Prostate gland (tissue), 2 donors: ENCODE data around the gene CXCR2.

Experiments
- CTCF ChIP-seq, 4 experiments: fragments of 200-600 bp in 2 of 4; fragments of 450-650 bp in 2 of 4; sonication (generic) in 2 of 4; IDR thresholded peaks; 1 replicate in 3 of 4; 2 replicates in 1 of 4; pipeline ENCODE4 v1.5.1; 2016 to 2019; ENCODE audit warnings: antibody characterized with exemption in 4 of 4, mild to moderate bottlenecking in 2 of 4, moderate library complexity in 2 of 4
- POLR2A ChIP-seq: fragments of 450-650 bp; IDR thresholded peaks from one replicate; pipeline ENCODE4 v1.6.1; 2016; ENCODE audit warnings: antibody characterized with exemption, mild to moderate bottlenecking
- POLR2AphosphoS5 ChIP-seq: sonication (generic); formaldehyde crosslinking; IDR thresholded peaks from one replicate; pipeline ENCODE4 v1.6.1; 2017; ENCODE audit warnings: antibody characterized with exemption

DNA sequence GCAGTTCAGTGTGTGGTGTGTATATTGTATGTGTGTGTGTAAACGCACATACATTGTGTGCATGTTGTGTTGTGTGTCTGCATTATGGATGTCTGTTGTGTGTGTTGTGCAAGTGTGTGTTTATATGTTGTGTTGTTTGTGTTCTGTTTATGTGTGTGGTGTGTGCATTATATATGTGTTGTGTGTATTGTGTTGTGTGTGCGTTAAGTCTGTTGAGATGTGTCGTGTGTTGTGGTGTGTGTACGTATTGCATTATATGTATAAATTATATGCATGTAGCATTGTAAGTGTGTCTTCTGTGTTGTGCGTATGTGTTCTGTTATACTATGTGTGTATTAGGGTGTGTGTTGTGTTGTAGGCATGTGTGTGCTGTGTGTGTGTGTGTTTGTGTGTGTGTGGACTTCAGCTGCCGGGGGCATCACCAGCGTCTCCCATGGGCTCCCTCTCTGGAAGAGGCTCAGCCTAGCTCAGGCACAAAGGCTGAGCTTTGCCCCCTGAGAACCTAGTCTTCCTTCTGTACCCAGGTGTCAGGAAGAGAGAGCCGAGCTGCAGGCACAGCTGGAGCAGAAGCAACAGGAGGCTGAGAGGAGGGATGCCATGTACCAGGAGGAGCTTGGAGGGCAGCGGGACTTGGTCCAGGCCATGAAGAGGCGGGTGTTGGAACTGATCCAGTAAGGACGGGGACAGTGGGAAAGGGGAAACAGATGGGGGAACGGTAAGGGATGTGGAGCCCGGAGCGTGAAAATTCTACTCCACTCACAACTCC, 43.1 kb upstream of the CXCR2 start:
- TF ChIP-seq CTCF (IDR thresholded peaks at IDR 0.05) (no peak), POLR2A (no peak), POLR2AphosphoS5 (no peak)
